ENCODE measurements around the gene PDCD1. TPM values are rescaled to one million over a fixed set of nuclear protein-coding genes. Genes with fewer than 3 reads are reported as not detected.
A peak's percentile ranks its signal among the peaks of the same experiment; 100 is the strongest.

The PDCD1 gene
- total and polyA plus RNA-seq, 2 of the 8 experiments (the other 6 are each of a cell fraction or from before 2014, with no cell fraction given), result 0.48 to 1.1 TPM

DNA sequence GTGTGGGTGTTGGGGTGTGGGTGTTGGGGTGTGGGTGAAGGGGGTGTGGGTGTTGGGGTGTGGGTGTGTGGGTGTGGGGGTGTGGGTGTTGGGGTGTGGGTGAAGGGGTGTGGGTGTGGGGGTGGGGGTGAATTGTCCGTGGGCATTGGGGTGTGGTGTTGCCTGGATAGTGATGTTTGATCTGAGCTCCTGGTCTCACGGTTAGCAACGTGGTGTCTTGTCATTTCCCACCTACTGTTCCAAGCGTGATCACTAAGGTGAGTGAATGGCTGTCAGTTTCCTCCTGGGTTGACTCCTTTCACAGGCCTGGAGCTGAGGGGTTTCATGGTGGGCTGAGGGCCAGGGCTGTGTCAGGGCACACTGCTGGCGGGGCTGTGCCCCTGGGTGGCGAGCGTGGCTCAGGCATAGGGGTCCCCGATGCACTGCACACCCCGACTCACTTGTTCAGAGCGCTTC is 38.1 kb upstream of the PDCD1 start:
- Histone ChIP-seq H3K14ac (ENCODE audit: insufficient read length) (no peak overlapping the region), H3K36me3 (ENCODE audit: control insufficient read depth in 2 of 4, insufficient read depth in 4 of 4, low read length in 3 of 4) (no peaks in the 10 kb centered on the region), H2BK120ac (replicated peaks; ENCODE audit: low read depth, low read length) (no peak overlapping the region), H3K27me3 (replicated peaks in 1 of 4; ENCODE audit: control insufficient read depth in 3 of 4, extremely low read depth in 1 of 4, insufficient read depth in 3 of 4, low read length in 3 of 4) (peaks cover 0 to under 1% (median 0%) of the 10 kb centered on the region in 4 experiments; a peak in 1 of 7 replicates), H2BK5ac (ENCODE audit: low read depth, low read length) (no peak overlapping the region), H2BK12ac (ENCODE audit: low read depth, low read length) (no peak overlapping the region), H3K4me2 (ENCODE audit: insufficient read depth in 1 of 2, low read depth in 2 of 2, low read length in 2 of 2) (no peak overlapping the region), H4K91ac (replicated peaks; ENCODE audit: insufficient read length, low read length) (no peak overlapping the region), H3K4me3 (ENCODE audit: extremely low read depth in 1 of 4, insufficient read depth in 2 of 4, low read depth in 3 of 4, low read length in 4 of 4) (no peak overlapping the region), H3K4ac (replicated peaks; ENCODE audit: insufficient read length, low read depth, low read length) (no peak overlapping the region), H3K18ac (ENCODE audit: extremely low read depth, low read length) (no peak overlapping the region), H3K56ac (replicated peaks; ENCODE audit: insufficient read length, low read depth, low read length) (peak overlapping the region; percentile 56), H4K8ac (ENCODE audit: extremely low read depth, insufficient read depth, low read length) (no peak overlapping the region), H2AK5ac (ENCODE audit: low read depth, low read length) (0 out of 2 replicates have a peak overlapping the region, but pooled peaks have one; percentile 39), H3K79me1 (ENCODE audit: low read depth, low read length) (peaks cover 5% of the 10 kb centered on the region; the same call in 1 of the 2 replicates), H3K23me2 (ENCODE audit: low read depth, low read length) (peaks cover 8% of the 10 kb centered on the region; the same call in 1 of the 2 replicates), H3K27ac (ENCODE audit: low read depth, low read length) (no peak overlapping the region), H3K9me3 (ENCODE audit: insufficient read depth in 2 of 2, low read depth in 1 of 2, low read length in 1 of 2) (no peaks in the 10 kb centered on the region), H3K9ac (replicated peaks in 1 of 4; ENCODE audit: extremely low read depth in 1 of 4, low read depth in 3 of 4, low read length in 3 of 4) (no peak overlapping the region), H2BK15ac (ENCODE audit: low read length) (no peak overlapping the region), H3K4me1 (replicated peaks in 1 of 4; ENCODE audit: control insufficient read depth in 3 of 4, insufficient read depth in 4 of 4, low read length in 3 of 4) (peaks cover 0 to 16% (median 10%) of the 10 kb centered on the region in 4 experiments; a peak in 6 of 7 replicates), H2AFZ (ENCODE audit: low read length) (no peak overlapping the region), H4K20me1 (replicated peaks in 1 of 2; ENCODE audit: control insufficient read depth in 1 of 2, insufficient read depth in 2 of 2, low read length in 2 of 2) (peaks cover 2% of the 10 kb centered on the region in 2 experiments), H3K79me2 (ENCODE audit: control insufficient read depth in 1 of 2, insufficient read depth in 2 of 2, low read length in 2 of 2) (no peaks in the 10 kb centered on the region), H3K23ac (ENCODE audit: insufficient read length) (no peak overlapping the region), H2BK20ac (ENCODE audit: low read length) (no peak overlapping the region), H4K5ac (ENCODE audit: insufficient read length, low read depth, low read length) (no peak overlapping the region)
- TF ChIP-seq SP4 (IDR thresholded peaks at IDR 0.05; ENCODE audit: low read length), result no peak
- no peak for TF ChIP-seq JUN (IDR thresholded peaks at IDR 0.05; ENCODE audit: low read depth, low read length)
- DNase-seq (ENCODE audit: low read depth in 1 of 2, low spot score in 2 of 2) (no peak), FAIRE-seq (no peak)
- ChIA-PET CTCF (ENCODE audit: partially characterized antibody) (interaction anchor here (0.7 kb wide), 1 partner anchor 49 kb away, joined by 3 read pairs; no protein-coding TSS in a partner anchor), POLR2A (ENCODE audit: partially characterized antibody) (interaction anchor here (1.5 kb wide), 1 partner anchor 195 kb away, joined by 4 read pairs; the partner anchor contains the start of gene ING5)
- WGBS, 2 experiments (ENCODE audit: extremely low coverage in 1 of 2, insufficient coverage in 1 of 2, insufficient read length in 1 of 2, insufficient replicate concordance in 2 of 2, low coverage in 1 of 2, low lambda C conversion rate in 2 of 2, missing lambda C conversion rate in 1 of 2), result 92% methylated on average over 8 of the region's 10 CpGs; no CpG with 5 or more reads in 1 of the 2 experiments

Data from H1 (cell line).